Fibroblast of lung (primary cell): ENCODE measurements around the gene THAP4.

Experiments used
- CTCF ChIP-seq, 2 donors: IDR thresholded peaks in 1 of 2; conservative IDR thresholded peaks in 1 of 2; 1 replicate in 1 of 2; 2 replicates in 1 of 2; pipeline ENCODE4 v1.5.1; 2011 to 2012; ENCODE audit warnings: low read length in 2 of 2, control low read depth in 1 of 2, inconsistent platforms in 1 of 2, low read depth in 1 of 2, mild to moderate bottlenecking in 1 of 2
- EZH2 ChIP-seq: IDR thresholded peaks from 2 replicates; pipeline ENCODE4 v1.5.1; 2012; ENCODE audit warnings: low read length, control low read depth, mild to moderate bottlenecking; ENCODE audit errors: missing control alignments

GRCh38 chr2:241582806-241583205 lies 54.2 kb downstream of the THAP4 start:
- no peak for TF ChIP-seq CTCF (conservative IDR thresholded peaks at IDR 0.05 in 1 of 2, IDR thresholded peaks at IDR 0.05 in 1 of 2; ENCODE audit: low read depth in 1 of 2, low read length in 2 of 2)
- TF ChIP-seq EZH2 = no peak
